ENCODE measurements around the gene UNC13A. TPM values are rescaled to one million over a fixed set of nuclear protein-coding genes. Genes with fewer than 3 reads are reported as not detected.

The UNC13A gene
- total RNA-seq (under 1 TPM in 2 of 4 donors, not detected in 2; 0.03 to 0.06 TPM), polyA plus RNA-seq (0.05 TPM)
- long read RNA-seq, donor 1, partial matches to known transcripts: 0 of 1 reads
- long read RNA-seq, donor 1, other reads (novel, unspliced or antisense): 1 of 1 reads
- long read RNA-seq, donor 2: 0 reads
- long read RNA-seq, donor 3: 0 reads
- long read RNA-seq, donor 4: 0 reads

DNA sequence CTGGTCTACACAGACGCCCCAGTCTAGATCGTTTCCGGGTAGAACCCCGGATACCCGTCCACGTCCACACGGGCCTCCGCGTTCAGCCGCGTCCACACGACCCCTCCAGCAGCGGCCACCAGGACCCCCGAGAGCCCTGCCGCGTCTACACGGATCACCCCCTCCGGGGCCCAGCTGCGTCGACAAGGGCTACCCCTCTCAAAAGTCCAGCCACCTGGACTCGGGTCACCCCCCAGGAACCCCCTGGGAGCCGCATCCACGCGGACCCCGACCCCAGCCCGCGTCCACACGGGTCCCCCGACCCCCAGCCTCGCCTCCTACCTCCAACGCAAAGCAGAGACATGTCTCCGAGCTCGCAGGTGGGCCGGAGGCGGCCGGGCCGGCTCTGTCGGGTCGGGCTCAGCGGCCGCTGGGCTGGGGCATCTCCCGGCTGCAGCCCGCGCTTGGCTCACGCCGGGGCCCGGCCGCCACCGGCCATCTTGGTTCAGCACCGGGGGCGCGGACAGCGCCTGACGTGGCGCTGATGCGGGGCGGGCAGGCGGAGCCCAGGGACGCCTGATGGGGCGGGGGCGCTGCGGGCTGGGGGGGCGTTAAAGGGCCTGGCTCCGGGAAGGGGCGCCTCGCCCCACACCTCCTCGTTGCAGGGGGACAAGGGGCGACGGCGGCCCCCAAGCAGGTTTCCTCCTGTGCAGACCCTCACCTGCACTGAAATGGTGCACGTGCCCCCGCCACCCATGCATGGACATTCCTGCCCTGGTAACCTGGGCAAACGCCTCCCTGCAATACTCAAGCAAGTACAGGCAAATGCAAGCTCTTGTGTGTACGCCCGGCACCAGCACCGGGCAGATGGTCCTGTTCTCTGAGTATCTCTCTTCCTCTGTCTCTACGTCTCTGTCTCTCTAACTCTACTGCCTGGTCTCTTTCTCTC is at the start of gene UNC13A:
Gene UNC13A, minus strand, starts transcription at position 498 of the 928 bp plus-strand sequence. Its CDS starts 155 bp downstream, at position 343.
- H3K9me3 ChIP-seq (ENCODE audit: control insufficient read depth, low read length): no peaks in the 10 kb centered on the region
- ATAC-seq (peak; percentile 71 to 78), DNase-seq (peak; percentile 51 to 84 (median 77))
- intact Hi-C loops (cut with DNase I): no loop called here
- WGBS: 3% methylated on average over 77 of the region's 77 CpGs
- no peaks in the 10 kb centered on the region for H3K4me1 ChIP-seq (ENCODE audit: control insufficient read depth, insufficient read depth, low read length)
- H3K4me3 ChIP-seq (ENCODE audit: low read length): no peak within 1 kb of the TSS
- no peaks in the 10 kb centered on the region for H3K27me3 ChIP-seq (ENCODE audit: control insufficient read depth, insufficient read depth)
- no peak within 1 kb of the TSS for H3K27ac ChIP-seq (ENCODE audit: low read length)

GRCh38 chr19:17737690-17738153 is 49.6 kb upstream of the UNC13A start:
- peak in 1 of 3 donors; percentile 9 for DNase-seq
- H3K27ac ChIP-seq (ENCODE audit: low read length): no peak overlapping the region
- H3K27me3 ChIP-seq (ENCODE audit: control insufficient read depth, insufficient read depth): no peaks in the 10 kb centered on the region
- no peaks in the 10 kb centered on the region for H3K9me3 ChIP-seq (ENCODE audit: control insufficient read depth, low read length)
- no peak overlapping the region for H3K4me3 ChIP-seq (ENCODE audit: low read length)
- intact Hi-C loops (cut with DNase I): no loop called here
- 91% methylated on average over 7 of the region's 7 CpGs for WGBS
- no peaks in the 10 kb centered on the region for H3K4me1 ChIP-seq (ENCODE audit: control insufficient read depth, insufficient read depth, low read length)
- no peak for ATAC-seq

GRCh38 chr19:17735410-17735809 is 47.3 kb upstream of the UNC13A start:
- peak in 1 of 3 donors; percentile 16 for DNase-seq
- no peak for ATAC-seq
- no peaks in the 10 kb centered on the region for H3K9me3 ChIP-seq (ENCODE audit: control insufficient read depth, low read length)
- WGBS: 88% methylated on average over 5 of the region's 5 CpGs
- intact Hi-C loops (cut with DNase I): no loop called here
- H3K27ac ChIP-seq (ENCODE audit: low read length): no peak overlapping the region
- no peaks in the 10 kb centered on the region for H3K4me1 ChIP-seq (ENCODE audit: control insufficient read depth, insufficient read depth, low read length)
- H3K4me3 ChIP-seq (ENCODE audit: low read length): no peak overlapping the region
- H3K27me3 ChIP-seq (ENCODE audit: control insufficient read depth, insufficient read depth): no peaks in the 10 kb centered on the region

- Histone ChIP-seq H3K4me1 (ENCODE audit: control insufficient read depth, insufficient read depth, low read length) (no peaks in the 10 kb centered on the region), H3K4me3 (ENCODE audit: low read length) (no peak overlapping the region), H3K27ac (ENCODE audit: low read length) (no peak overlapping the region), H3K9me3 (ENCODE audit: control insufficient read depth, low read length) (no peaks in the 10 kb centered on the region), H3K27me3 (ENCODE audit: control insufficient read depth, insufficient read depth) (no peaks in the 10 kb centered on the region)
- DNase-seq: no peak
- no peak for ATAC-seq
- intact Hi-C loops (cut with DNase I): no loop called here
- 94% methylated on average over 16 of the region's 16 CpGs for WGBS
Observed at GRCh38 chr19:17734146-17734545, 46.0 kb upstream of the UNC13A start.

- no peaks in the 10 kb centered on the region for H3K9me3 ChIP-seq (ENCODE audit: control insufficient read depth, low read length)
- no peaks in the 10 kb centered on the region for H3K27me3 ChIP-seq (ENCODE audit: control insufficient read depth, insufficient read depth)
- no peak overlapping the region for H3K4me3 ChIP-seq (ENCODE audit: low read length)
- DNase-seq (no peak), ATAC-seq (no peak)
- 96% methylated on average over 22 of the region's 22 CpGs for WGBS
- no peak overlapping the region for H3K27ac ChIP-seq (ENCODE audit: low read length)
- intact Hi-C loops (cut with DNase I): no loop called here
- no peaks in the 10 kb centered on the region for H3K4me1 ChIP-seq (ENCODE audit: control insufficient read depth, insufficient read depth, low read length)
Observed at GRCh38 chr19:17733127-17733526, 45.0 kb upstream of the UNC13A start.

DNA sequence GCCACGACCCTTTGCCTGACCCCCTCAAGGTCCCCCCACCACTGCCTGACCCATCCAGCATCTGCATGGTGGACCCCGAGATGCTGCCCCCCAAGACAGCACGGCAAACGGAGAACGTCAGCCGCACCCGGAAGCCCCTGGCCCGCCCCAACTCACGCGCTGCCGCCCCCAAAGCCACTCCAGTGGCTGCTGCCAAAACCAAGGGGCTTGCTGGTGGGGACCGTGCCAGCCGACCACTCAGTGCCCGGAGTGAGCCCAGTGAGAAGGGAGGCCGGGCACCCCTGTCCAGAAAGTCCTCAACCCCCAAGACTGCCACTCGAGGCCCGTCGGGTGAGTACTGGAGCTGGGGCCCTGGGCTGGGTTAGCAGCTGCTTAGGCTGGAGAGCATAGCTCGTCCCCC is 39.7 kb upstream of the UNC13A start:
- Histone ChIP-seq H3K4me3 (ENCODE audit: low read length) (no peak overlapping the region), H3K4me1 (ENCODE audit: control insufficient read depth, insufficient read depth, low read length) (no peaks in the 10 kb centered on the region), H3K27ac (ENCODE audit: low read length) (no peak overlapping the region), H3K9me3 (ENCODE audit: control insufficient read depth, low read length) (no peaks in the 10 kb centered on the region), H3K27me3 (ENCODE audit: control insufficient read depth, insufficient read depth) (no peaks in the 10 kb centered on the region)
- DNase-seq (no peak), ATAC-seq (peak in 1 of 2 donors; percentile 6)
- 93% methylated on average over 19 of the region's 19 CpGs for WGBS
- intact Hi-C loops (cut with DNase I): no loop called here

- peak in 1 of 2 donors; percentile 5 for ATAC-seq
- H3K9me3 ChIP-seq (ENCODE audit: control insufficient read depth, low read length): no peaks in the 10 kb centered on the region
- H3K27ac ChIP-seq (ENCODE audit: low read length): no peak overlapping the region
- no peak overlapping the region for H3K4me3 ChIP-seq (ENCODE audit: low read length)
- H3K27me3 ChIP-seq (ENCODE audit: control insufficient read depth, insufficient read depth): no peaks in the 10 kb centered on the region
- intact Hi-C loops (cut with DNase I): no loop called here
- H3K4me1 ChIP-seq (ENCODE audit: control insufficient read depth, insufficient read depth, low read length): peaks cover under 1% of the 10 kb centered on the region
- 88% methylated on average over 62 of the region's 62 CpGs for WGBS
- peak in 1 of 3 donors; percentile 67 for DNase-seq
Observed at GRCh38 chr19:17726964-17727773, 39.0 kb upstream of the UNC13A start.

- 93% methylated on average over 59 of the region's 59 CpGs for WGBS
- Histone ChIP-seq H3K27ac (ENCODE audit: low read length) (no peak overlapping the region), H3K9me3 (ENCODE audit: control insufficient read depth, low read length) (no peaks in the 10 kb centered on the region), H3K27me3 (ENCODE audit: control insufficient read depth, insufficient read depth) (no peaks in the 10 kb centered on the region), H3K4me3 (ENCODE audit: low read length) (no peak overlapping the region), H3K4me1 (ENCODE audit: control insufficient read depth, insufficient read depth, low read length) (peaks cover 8% of the 10 kb centered on the region)
- intact Hi-C loops (cut with DNase I): no loop called here
- DNase-seq (no peak), ATAC-seq (no peak)
Observed at GRCh38 chr19:17726136-17726741, 38.1 kb upstream of the UNC13A start.

- H3K4me1 ChIP-seq (ENCODE audit: control insufficient read depth, insufficient read depth, low read length): peaks cover 15% of the 10 kb centered on the region
- no peaks in the 10 kb centered on the region for H3K9me3 ChIP-seq (ENCODE audit: control insufficient read depth, low read length)
- WGBS: 86% methylated on average over 21 of the region's 21 CpGs
Observed at GRCh38 chr19:17725422-17726078, 37.4 kb upstream of the UNC13A start.

GRCh38 chr19:17724655-17725054 is 36.5 kb upstream of the UNC13A start:
- Histone ChIP-seq H3K9me3 (ENCODE audit: control insufficient read depth, low read length) (no peaks in the 10 kb centered on the region), H3K27ac (ENCODE audit: low read length) (no peak overlapping the region), H3K4me1 (ENCODE audit: control insufficient read depth, insufficient read depth, low read length) (peaks cover 15% of the 10 kb centered on the region), H3K4me3 (ENCODE audit: low read length) (no peak overlapping the region), H3K27me3 (ENCODE audit: control insufficient read depth, insufficient read depth) (no peaks in the 10 kb centered on the region)
- DNase-seq: no peak
- no peak for ATAC-seq
- 97% methylated on average over 7 of the region's 7 CpGs for WGBS
- intact Hi-C loops (cut with DNase I): no loop called here

More at GRCh38 chr19:17725422-17726078, 37.4 kb upstream of the UNC13A start:
- no peak overlapping the region for H3K27ac ChIP-seq (ENCODE audit: low read length)
- DNase-seq: peak in 1 of 3 donors; percentile 63
- intact Hi-C loops (cut with DNase I): no loop called here
- ATAC-seq: no peak
- no peak overlapping the region for H3K4me3 ChIP-seq (ENCODE audit: low read length)
- no peaks in the 10 kb centered on the region for H3K27me3 ChIP-seq (ENCODE audit: control insufficient read depth, insufficient read depth)
